AG04450 (cell line): Measurements from ENCODE around the gene TRPT1. TPM values are rescaled to one million over a fixed set of nuclear protein-coding genes. Genes with fewer than 3 reads are reported as not detected.

Source experiments
- CTCF ChIA-PET: fragments of 300-600, 350-600 bp; formaldehyde crosslinking; extraction: SDS; loops from one replicate; lab custom pipeline; 2022; ENCODE audit warnings: antibody characterized with exemption, inconsistent platforms; lab: Charles Lee
- POLR2A ChIA-PET: fragments of 350-600 bp; formaldehyde crosslinking; extraction: SDS; loops from one replicate; lab custom pipeline; 2021; ENCODE audit warnings: antibody characterized with exemption, inconsistent platforms; lab: Yijun Ruan, JAX
- DNase-seq: peaks from one replicate; pipeline ENCODE4 v3.0.0-alpha.2; 2011; ENCODE audit warnings: low read depth, low spot score
- H3K27ac ChIP-seq: one replicate; pipeline ENCODE4 v1.5.1; 2012; ENCODE audit warnings: low read depth, low read length, control low read depth
- H3K27me3 ChIP-seq: one replicate; pipeline ENCODE4 v1.6.0; 2012; ENCODE audit warnings: low read length; ENCODE audit not compliant: control insufficient read depth, insufficient read depth
- H3K4me3 ChIP-seq: 2 replicates; pipeline ENCODE4 v1.5.1; 2011; ENCODE audit warnings: mild to moderate bottlenecking, low read depth, low read length, control low read depth
- H3K9me3 ChIP-seq: 2 replicates; pipeline ENCODE4 v1.5.1; 2012; ENCODE audit warnings: low read length; ENCODE audit not compliant: control insufficient read depth, insufficient read depth
- CTCF ChIP-seq: IDR thresholded peaks from 2 replicates; pipeline ENCODE4 v1.5.1; 2011; ENCODE audit warnings: low read depth, low read length, control low read depth, inconsistent platforms
- polyA plus RNA-seq: library from polyadenylated mRNA; depleted of rRNA; stranded (reverse); fragments of >200 nt; gene quantifications from 2 replicates; pipeline ENCODE4 v1.2.3, GENCODE V29; 2011

TRPT1 gene
- polyA plus RNA-seq, 1 experiment, result 21.6 TPM

- TF ChIP-seq CTCF, result no peak
- Histone ChIP-seq H3K4me3 (no peak overlapping the region), H3K27ac (no peak overlapping the region), H3K9me3 (no peaks in the 10 kb centered on the region), H3K27me3 (no peaks in the 10 kb centered on the region)
- DNase-seq, result no peak
- POLR2A ChIA-PET, result interaction anchor here (0.5 to 1.4 kb wide), 2 partner anchors 10 to 15 kb away, joined by 3 to 4 read pairs; partner anchors contain the start of genes FKBP2 and PPP1R14B
- CTCF ChIA-PET, result no interaction called here
Observed at GRCh38 chr11:64231546-64231945, 5.6 kb upstream of the TRPT1 start.

GRCh38 chr11:64230985-64231365 is 5.0 kb upstream of the TRPT1 start:
- Histone ChIP-seq H3K27me3 (no peaks in the 10 kb centered on the region), H3K4me3 (peak overlapping the region; percentile 75), H3K9me3 (no peaks in the 10 kb centered on the region; the same call in 1 of the 2 replicates), H3K27ac (no peak overlapping the region)
- POLR2A ChIA-PET, result interaction anchor here (0.7 to 1.4 kb wide), 2 partner anchors 10 to 40 kb away, joined by 4 read pairs; partner anchors contain the start of gene FKBP2
- no peak for TF ChIP-seq CTCF
- CTCF ChIA-PET, result no interaction called here
- no peak for DNase-seq

GRCh38 chr11:64230171-64230984 is 4.4 kb upstream of the TRPT1 start, which contains the start of gene DNAJC4:
DNAJC4 (plus strand) TSS chr11:64230548; CDS start chr11:64230855, 307 bp downstream.
- H3K9me3 ChIP-seq, result no peaks in the 10 kb centered on the region; the same call in 1 of the 2 replicates
- TF ChIP-seq CTCF, result no peak
- peak within 1 kb of the TSS; percentile 47 for H3K27ac ChIP-seq
- DNase-seq, result peak; percentile 43
- ChIA-PET POLR2A (interaction anchor here (0.7 kb wide), 1 partner anchor 41 kb away, joined by 4 read pairs; no protein-coding TSS in a partner anchor), CTCF (no interaction called here)
- no peaks in the 10 kb centered on the region for H3K27me3 ChIP-seq
- peak within 1 kb of the TSS; percentile 75 for H3K4me3 ChIP-seq

- Histone ChIP-seq H3K27ac (no peak overlapping the region), H3K4me3 (peak overlapping the region; percentile 75), H3K9me3 (no peaks in the 10 kb centered on the region; the same call in 1 of the 2 replicates), H3K27me3 (no peaks in the 10 kb centered on the region)
- DNase-seq, result no peak
- ChIA-PET POLR2A (interaction anchor here (0.7 kb wide), 1 partner anchor 56 kb away, joined by 3 read pairs; no protein-coding TSS in a partner anchor), CTCF (no interaction called here)
- TF ChIP-seq CTCF, result no peak
Observed at GRCh38 chr11:64229744-64230170, 3.8 kb upstream of the TRPT1 start.
